OCI-LY1 (cell line): ENCODE measurements around the gene FBXO36.

Source experiments
- H2AFZ ChIP-seq: fragments of 200-600 bp; sonication (generic), shearing (Covaris generic); 2 replicates; pipeline ENCODE4 v1.6.0; 2014; ENCODE audit warnings: antibody characterized with exemption, mild to moderate bottlenecking, low read length
- H3F3A ChIP-seq: fragments of 200-600 bp; sonication (generic), shearing (Covaris generic); 2 replicates; pipeline ENCODE4 v1.6.0; 2014; ENCODE audit warnings: mild to moderate bottlenecking, antibody characterized with exemption, low read length, moderate library complexity; ENCODE audit not compliant: insufficient read depth
- H3K27ac ChIP-seq: fragments of 200-600 bp; sonication (generic); 2 replicates; pipeline ENCODE4 v1.5.1; 2014; ENCODE audit warnings: low read length, mixed run types, mild to moderate bottlenecking, low read depth; ENCODE audit not compliant: poor library complexity, severe bottlenecking
- H3K27me3 ChIP-seq: fragments of 200-600 bp; sonication (generic); 2 replicates; pipeline ENCODE4 v1.6.0; 2014; ENCODE audit warnings: antibody characterized with exemption, mild to moderate bottlenecking, low read length, moderate library complexity; ENCODE audit not compliant: insufficient read depth
- H3K36me3 ChIP-seq: fragments of 200-600 bp; sonication (generic); 2 replicates; pipeline ENCODE4 v1.6.1; 2014; ENCODE audit warnings: mild to moderate bottlenecking, antibody characterized with exemption, low read length, moderate library complexity, mixed read lengths; ENCODE audit not compliant: insufficient read depth
- H3K4me1 ChIP-seq: fragments of 200-600 bp; sonication (generic); 2 replicates; pipeline ENCODE4 v1.5.1; 2014; ENCODE audit warnings: mild to moderate bottlenecking, low read length, moderate library complexity; ENCODE audit not compliant: insufficient read depth, severe bottlenecking
- H3K4me2 ChIP-seq: fragments of 200-600 bp; sonication (generic), shearing (Covaris generic); 2 replicates; pipeline ENCODE4 v1.6.1; 2014; ENCODE audit warnings: low read length
- H3K4me3 ChIP-seq: fragments of 200-600 bp; sonication (generic); 2 replicates; pipeline ENCODE4 v1.5.1; 2014; ENCODE audit warnings: low read length, low read depth, mild to moderate bottlenecking, mixed read lengths; ENCODE audit not compliant: poor library complexity, severe bottlenecking
- H3K79me2 ChIP-seq: fragments of 200-600 bp; shearing (Covaris generic); 2 replicates; pipeline ENCODE4 v1.6.1; 2016; ENCODE audit warnings: mixed run types, low read length, mixed read lengths; ENCODE audit not compliant: insufficient read depth
- H3K9ac ChIP-seq: fragments of 200-600 bp; sonication (generic), shearing (Covaris generic); 2 replicates; pipeline ENCODE4 v1.6.1; 2014; ENCODE audit warnings: mild to moderate bottlenecking, low read length, mixed read lengths
- H3K9me2 ChIP-seq: fragments of 200-600 bp; sonication (generic), shearing (Covaris generic); 2 replicates; pipeline ENCODE4 v1.6.1; 2014; ENCODE audit warnings: low read depth, mild to moderate bottlenecking, low read length, mixed read lengths
- H3K9me3 ChIP-seq: fragments of 200-600 bp; shearing (Covaris generic); 2 replicates; pipeline ENCODE4 v1.6.1; 2014; ENCODE audit warnings: low read length, mixed read lengths
- H4K20me1 ChIP-seq: fragments of 200-600 bp; sonication (generic), shearing (Covaris generic); 2 replicates; pipeline ENCODE4 v1.6.0; 2016; ENCODE audit warnings: mild to moderate bottlenecking, low read length; ENCODE audit not compliant: insufficient read depth
- EZH2 ChIP-seq: fragments of 200-600 bp; sonication (generic), shearing (Covaris generic); IDR thresholded peaks from 2 replicates; pipeline ENCODE4 v1.8.0; 2017; ENCODE audit warnings: borderline replicate concordance, mixed run types, mild to moderate bottlenecking, antibody characterized with exemption, low read length, moderate library complexity, mixed read lengths
- TF ChIP-seq, protein P1 (sequence below): fragments of 200-600 bp; sonication (generic), shearing (Covaris generic); IDR thresholded peaks from 2 replicates; pipeline ENCODE4 v1.5.1; 2017; ENCODE audit warnings: mild to moderate bottlenecking, antibody characterized with exemption, low read length, moderate library complexity, mixed read lengths

The FBXO36 gene

GRCh38 chr2:229888031-229888430, 34.3 kb upstream of the FBXO36 start:
- H3K4me3 ChIP-seq: no peak overlapping the region
- TF ChIP-seq EZH2: no peak
- TF ChIP-seq, protein P1, sequence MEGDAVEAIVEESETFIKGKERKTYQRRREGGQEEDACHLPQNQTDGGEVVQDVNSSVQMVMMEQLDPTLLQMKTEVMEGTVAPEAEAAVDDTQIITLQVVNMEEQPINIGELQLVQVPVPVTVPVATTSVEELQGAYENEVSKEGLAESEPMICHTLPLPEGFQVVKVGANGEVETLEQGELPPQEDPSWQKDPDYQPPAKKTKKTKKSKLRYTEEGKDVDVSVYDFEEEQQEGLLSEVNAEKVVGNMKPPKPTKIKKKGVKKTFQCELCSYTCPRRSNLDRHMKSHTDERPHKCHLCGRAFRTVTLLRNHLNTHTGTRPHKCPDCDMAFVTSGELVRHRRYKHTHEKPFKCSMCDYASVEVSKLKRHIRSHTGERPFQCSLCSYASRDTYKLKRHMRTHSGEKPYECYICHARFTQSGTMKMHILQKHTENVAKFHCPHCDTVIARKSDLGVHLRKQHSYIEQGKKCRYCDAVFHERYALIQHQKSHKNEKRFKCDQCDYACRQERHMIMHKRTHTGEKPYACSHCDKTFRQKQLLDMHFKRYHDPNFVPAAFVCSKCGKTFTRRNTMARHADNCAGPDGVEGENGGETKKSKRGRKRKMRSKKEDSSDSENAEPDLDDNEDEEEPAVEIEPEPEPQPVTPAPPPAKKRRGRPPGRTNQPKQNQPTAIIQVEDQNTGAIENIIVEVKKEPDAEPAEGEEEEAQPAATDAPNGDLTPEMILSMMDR: no peak
- H4K20me1 ChIP-seq: no peaks in the 10 kb centered on the region; the same call in 1 of the 2 replicates
- H3K9me2 ChIP-seq: no peaks in the 10 kb centered on the region
- H3K36me3 ChIP-seq: 0 out of 2 replicates have a peak, but pooled peaks cover 15% of the 10 kb centered on the region
- no peak overlapping the region for H2AFZ ChIP-seq
- peaks cover 58% of the 10 kb centered on the region for H3K79me2 ChIP-seq
- no peaks in the 10 kb centered on the region for H3K27me3 ChIP-seq
- H3K27ac ChIP-seq: no peak overlapping the region
- H3K9me3 ChIP-seq: no peaks in the 10 kb centered on the region
- H3K4me2 ChIP-seq: no peak overlapping the region
- H3K4me1 ChIP-seq: peaks cover 8% of the 10 kb centered on the region
- H3K9ac ChIP-seq: no peak overlapping the region
- H3F3A ChIP-seq: no peaks in the 10 kb centered on the region

- no peak overlapping the region for H3K27ac ChIP-seq
- H3K27me3 ChIP-seq: no peaks in the 10 kb centered on the region
- 0 out of 2 replicates have a peak, but pooled peaks cover 15% of the 10 kb centered on the region for H3K36me3 ChIP-seq
- TF ChIP-seq EZH2: no peak
- TF ChIP-seq, protein P1: no peak
- no peaks in the 10 kb centered on the region for H3K9me3 ChIP-seq
- H3F3A ChIP-seq: no peaks in the 10 kb centered on the region
- H4K20me1 ChIP-seq: no peaks in the 10 kb centered on the region; the same call in 1 of the 2 replicates
- no peak overlapping the region for H3K9ac ChIP-seq
- H2AFZ ChIP-seq: no peak overlapping the region
- H3K79me2 ChIP-seq: peaks cover 55% of the 10 kb centered on the region
- H3K9me2 ChIP-seq: no peaks in the 10 kb centered on the region
- no peak overlapping the region for H3K4me2 ChIP-seq
- H3K4me3 ChIP-seq: no peak overlapping the region
- H3K4me1 ChIP-seq: peaks cover 8% of the 10 kb centered on the region
These were observed 33.3 kb upstream of the FBXO36 start for GRCh38 chr2:229889023-229889422.

DNA sequence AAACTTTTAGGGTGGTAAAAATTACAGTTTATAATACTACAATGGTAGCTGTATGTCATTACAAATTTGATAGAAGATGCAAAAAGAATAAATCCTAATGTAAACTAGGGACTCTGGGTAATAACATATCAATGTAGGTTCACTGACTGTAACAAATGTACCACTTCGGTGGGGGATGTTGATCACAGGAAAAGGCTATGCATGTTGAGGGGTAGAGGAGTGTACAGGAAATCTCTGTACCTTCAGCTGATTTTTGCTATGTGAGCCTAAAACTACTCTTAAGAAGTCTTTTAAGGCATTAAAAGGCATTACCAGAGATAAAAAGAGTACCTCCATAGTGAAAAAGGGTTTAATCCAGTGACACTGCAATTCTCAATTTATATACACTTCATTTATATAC, 25.4 kb upstream of the FBXO36 start:
- no peak overlapping the region for H3K4me3 ChIP-seq
- peaks cover 5% of the 10 kb centered on the region; the same call in 1 of the 2 replicates for H4K20me1 ChIP-seq
- H3K27ac ChIP-seq: no peak overlapping the region
- peaks cover 70% of the 10 kb centered on the region for H3K79me2 ChIP-seq
- no peak overlapping the region for H3K4me2 ChIP-seq
- H3K27me3 ChIP-seq: no peaks in the 10 kb centered on the region
- no peaks in the 10 kb centered on the region for H3K4me1 ChIP-seq
- no peak overlapping the region for H3K9ac ChIP-seq
- H3K36me3 ChIP-seq: peaks cover 24% of the 10 kb centered on the region
- no peaks in the 10 kb centered on the region for H3K9me3 ChIP-seq
- H2AFZ ChIP-seq: no peak overlapping the region
- no peaks in the 10 kb centered on the region for H3K9me2 ChIP-seq
- H3F3A ChIP-seq: no peaks in the 10 kb centered on the region
- no peak for TF ChIP-seq EZH2
- TF ChIP-seq, protein P1: no peak
